HG03196 (cell line): ENCODE results near the gene MAPKAP1.
"Not testable (repeated sequence)": the region's sequence is repeated elsewhere in the genome, so short reads cannot be mapped to it uniquely, and the experiment has no call there.

Source experiments
- ATAC-seq: cut with Tn5 transposase; IDR thresholded peaks from one replicate; pipeline ENCODE4 v1.9.1; 2021; ENCODE audit not compliant: unreplicated experiment

The MAPKAP1 gene

DNA sequence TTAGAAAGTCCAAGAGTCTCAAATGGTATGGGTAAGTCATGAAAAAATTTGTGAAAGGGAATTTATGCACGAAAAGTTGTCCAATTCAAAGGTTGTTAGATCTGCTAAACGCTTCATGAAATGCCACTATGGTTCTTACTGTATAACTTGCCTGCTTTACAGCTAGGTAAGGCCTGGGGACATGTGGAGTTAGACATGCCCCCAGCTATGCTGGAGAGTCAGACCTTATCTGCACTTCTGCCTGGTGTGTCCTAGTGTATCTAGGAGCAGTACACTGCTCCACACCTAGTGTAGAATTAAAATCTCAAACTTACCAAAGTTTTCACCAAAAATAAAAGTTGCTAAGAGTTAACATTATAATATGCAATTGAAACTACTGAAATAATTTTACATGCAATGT is 136.8 kb downstream of the MAPKAP1 start:
- no peak for ATAC-seq

DNA sequence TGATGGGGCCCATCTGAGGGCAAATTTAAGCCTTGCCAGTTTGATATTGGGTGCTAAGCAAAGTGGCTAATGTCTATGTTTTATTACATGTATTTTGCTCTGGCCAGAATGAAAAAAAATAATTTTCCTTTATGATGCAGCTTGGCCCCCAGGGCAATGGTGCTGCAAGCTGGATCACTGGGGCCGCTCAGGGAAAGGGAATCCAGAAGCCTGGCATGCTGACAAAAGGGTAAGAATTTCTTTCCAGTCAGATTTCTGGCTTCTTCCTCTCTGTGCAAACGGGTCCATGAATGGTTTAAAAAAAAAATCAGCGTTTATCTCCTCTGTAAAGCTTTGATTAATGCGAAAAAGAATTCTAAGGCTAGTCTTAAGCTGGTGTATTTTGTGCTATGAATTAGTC is 138.4 kb downstream of the MAPKAP1 start:
- no peak for ATAC-seq

- ATAC-seq: not testable (repeated sequence)
Observed at GRCh38 chr9:125566051-125566450, 141.0 kb downstream of the MAPKAP1 start.

DNA sequence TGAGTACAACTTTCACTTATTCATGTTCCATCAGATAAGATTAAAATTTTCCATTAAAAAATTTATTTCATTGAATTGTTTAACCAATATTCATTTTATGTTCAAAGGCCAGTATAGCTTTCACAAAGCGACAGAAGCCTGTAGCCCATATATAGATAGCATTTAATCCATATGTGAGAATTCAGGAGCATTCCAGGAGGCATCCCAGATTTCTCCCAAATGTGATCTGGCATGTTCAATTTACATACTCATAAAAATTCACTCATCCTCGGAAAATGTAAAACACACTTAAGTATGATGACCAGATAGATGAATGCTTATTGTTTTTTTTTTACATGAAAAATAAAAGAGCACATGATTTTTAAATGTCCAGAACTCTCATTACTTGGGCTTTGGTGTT is 141.9 kb downstream of the MAPKAP1 start:
- no peak for ATAC-seq

GRCh38 chr9:125564631-125565030 is 142.4 kb downstream of the MAPKAP1 start:
- no peak for ATAC-seq

DNA sequence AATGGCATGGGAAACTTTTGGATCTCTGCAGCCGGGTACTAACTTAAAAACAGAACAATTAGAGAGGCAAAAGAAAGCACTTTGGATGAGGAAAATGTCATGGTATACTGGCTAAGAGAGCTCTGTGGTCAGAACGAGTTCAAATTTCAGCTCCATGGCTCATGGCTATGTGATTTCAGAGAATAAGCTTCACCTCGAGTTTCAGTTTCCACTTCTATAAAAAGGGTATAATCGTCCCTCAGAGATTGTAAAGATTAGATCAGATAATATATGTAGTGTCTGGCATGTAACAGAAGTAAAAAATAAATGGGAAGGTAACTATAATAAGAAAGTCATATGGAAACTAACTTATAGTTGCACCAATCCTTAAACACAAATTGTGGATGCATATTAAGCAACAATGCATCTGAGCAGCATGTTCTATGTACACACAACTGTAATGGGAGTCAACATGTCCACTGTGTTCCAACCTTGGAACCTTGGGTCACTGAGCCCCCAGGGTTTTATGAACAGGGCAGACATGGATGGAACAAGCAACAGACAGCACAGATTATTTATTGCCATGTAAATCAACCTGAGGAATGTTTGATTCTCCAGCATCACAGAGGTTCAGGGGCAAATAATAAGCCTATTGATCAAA is 145.4 kb downstream of the MAPKAP1 start:
- peak; percentile 61 for ATAC-seq

- no peak for ATAC-seq
Observed at GRCh38 chr9:125559894-125560293, 147.1 kb downstream of the MAPKAP1 start.

DNA sequence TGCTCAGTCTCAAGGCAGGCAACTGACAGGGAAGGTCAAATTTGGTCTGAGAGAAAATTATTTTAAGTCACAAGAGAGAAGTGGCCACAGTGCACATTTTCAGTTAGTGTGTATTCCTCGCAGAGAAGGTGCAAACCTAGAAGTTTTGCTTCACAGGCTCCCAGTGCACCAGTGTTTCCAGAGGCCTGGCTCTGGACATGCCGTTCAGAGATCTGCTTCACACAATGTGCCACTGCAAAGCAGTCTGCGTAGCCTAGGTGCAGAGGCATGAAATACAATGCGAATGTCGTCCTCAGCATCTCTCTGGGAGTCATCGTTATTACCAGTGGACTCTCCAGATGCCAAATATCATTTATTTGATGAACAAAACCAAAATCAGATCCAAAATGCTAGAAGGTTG is 147.8 kb downstream of the MAPKAP1 start:
- no peak for ATAC-seq

- no peak for ATAC-seq
Observed at GRCh38 chr9:125558453-125559092, 148.4 kb downstream of the MAPKAP1 start.

DNA sequence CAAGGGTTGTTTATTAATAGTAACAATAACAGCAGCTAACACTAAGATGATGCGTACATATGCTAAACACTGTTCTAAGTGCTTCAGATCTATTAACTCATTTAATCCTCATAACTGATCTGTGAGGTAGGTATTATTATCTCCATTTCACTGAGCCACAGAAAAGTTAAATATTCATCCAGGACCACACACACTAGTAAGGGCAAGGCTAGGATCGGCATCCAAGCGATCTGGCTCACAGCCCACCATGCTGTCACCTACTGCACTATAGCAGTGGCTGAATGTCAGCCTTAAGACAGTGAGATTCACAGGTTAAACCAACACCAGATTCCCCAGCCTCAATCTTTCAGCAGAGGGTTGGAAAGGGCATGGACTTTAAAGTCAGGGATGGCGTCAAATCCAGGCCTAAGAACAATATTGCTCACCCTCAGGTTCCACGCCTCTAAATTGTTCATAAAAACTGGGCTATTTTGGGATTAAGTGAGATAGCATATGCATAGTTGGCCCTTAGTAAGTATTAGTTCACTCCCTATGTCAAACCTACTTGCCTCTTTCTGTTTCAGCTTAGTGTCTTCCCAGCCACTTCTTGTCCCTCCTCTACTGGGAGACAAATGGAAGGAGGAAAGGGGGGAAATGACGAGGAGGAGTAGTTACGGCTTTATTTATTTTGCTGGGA is 150.8 kb downstream of the MAPKAP1 start:
- no peak for ATAC-seq

- ATAC-seq: no peak
Observed at GRCh38 chr9:125554726-125555125, 152.3 kb downstream of the MAPKAP1 start.

- no peak for ATAC-seq
Observed at GRCh38 chr9:125551781-125552180, 155.2 kb downstream of the MAPKAP1 start.

DNA sequence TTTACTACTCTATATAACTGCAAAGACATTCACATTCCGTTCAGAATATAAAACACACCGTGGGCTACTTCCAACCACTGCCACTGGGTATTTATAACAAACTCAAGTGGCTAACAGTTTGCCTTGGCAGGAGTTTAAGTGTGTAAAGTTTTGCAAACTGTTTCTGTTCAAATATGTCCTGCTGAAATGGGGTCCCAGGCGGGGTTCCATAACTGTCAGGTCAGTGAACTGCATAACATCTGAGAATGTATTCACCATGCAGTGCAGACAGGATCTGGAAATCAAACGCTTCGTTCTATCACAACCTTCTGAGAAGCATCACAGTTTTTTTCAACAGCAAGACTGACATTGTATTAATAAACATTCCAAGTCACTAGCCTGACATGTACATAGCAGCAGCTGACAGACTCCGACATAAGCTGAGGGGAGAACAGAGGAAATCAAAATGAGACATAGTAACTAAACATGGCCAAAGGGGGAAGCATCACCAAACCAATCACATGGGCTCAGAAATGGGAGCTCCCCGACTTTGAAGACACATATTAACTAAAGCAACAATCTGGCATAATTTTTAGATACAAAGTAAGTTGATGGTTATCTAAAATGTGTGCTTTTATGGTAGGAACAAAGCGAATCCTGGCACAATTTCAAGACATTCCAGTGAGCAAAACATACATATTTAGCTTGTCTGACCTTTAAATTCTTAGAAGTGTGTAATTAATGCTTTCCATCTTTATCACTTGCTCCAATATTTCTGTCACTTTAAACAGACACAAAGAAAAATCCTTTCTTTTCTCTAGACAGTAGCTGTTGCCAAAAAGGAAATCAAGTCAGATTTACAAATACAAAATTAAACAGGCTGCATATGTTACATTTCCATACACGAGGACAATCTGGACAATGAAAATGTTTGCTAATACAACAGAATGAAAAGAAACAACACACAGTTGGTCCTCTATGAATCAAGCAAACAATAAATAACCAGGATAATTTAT is 156.8 kb downstream of the MAPKAP1 start:
- no peak for ATAC-seq

DNA sequence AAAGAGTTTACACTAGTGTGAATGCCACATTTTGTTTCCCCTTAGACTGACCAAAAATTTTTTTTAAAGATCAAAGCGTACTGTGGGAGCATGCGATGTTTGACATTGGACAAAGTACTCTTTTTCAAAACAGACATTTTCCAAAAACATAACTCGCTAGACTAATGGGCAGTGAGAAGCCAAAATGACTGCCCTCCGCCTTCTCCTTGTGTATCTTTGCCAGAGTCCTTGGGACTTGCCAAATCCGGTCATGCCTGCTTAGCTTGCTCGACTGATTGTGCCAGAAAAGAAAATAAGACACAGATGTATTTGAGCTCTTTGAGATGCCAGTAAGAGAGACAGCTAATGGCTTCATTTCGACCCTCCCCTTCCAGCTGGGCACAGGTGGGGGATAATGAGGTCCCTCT is 157.5 kb downstream of the MAPKAP1 start:
- ATAC-seq: no peak

DNA sequence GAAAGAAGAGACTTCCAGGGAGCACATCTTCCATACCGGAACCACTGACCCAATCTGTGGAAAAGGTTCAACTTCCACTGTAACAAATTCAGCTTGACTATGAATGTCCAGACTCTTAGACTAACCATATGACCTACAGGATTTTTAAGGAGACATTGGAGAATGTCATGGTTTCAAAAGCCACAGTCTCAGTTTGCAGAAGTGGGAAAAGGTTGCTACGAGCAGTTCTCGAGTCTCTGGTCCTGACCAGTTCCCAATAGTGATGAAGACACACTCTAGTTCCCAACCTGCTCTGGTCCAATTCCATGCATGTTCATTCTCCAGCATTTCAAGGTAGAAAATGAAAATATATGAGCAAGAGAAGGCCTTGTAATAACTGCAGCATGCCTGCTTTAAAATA is 158.0 kb downstream of the MAPKAP1 start:
- no peak for ATAC-seq

GRCh38 chr9:125548141-125548540 is 158.9 kb downstream of the MAPKAP1 start:
- ATAC-seq: no peak

DNA sequence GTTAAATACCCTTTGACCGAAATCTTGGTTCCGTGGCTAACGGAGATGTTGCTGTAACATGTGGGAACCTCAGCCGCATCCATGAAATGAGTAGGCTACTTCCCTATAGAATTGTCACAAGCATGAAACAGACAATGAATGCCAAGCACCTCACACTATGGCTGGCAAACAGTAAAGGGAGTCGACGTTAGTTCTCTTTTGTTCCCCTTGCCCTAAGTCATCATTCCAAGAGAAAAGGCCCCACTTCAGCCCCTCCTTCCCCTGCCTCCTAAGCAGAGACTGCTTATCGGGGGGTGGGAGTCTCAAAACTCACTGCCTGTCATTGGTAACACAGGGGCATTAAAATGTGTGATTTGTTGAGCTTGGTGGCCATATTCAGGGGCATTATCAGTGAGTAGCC is 159.6 kb downstream of the MAPKAP1 start:
- no peak for ATAC-seq

- no peak for ATAC-seq
Observed at GRCh38 chr9:125545845-125546244, 161.2 kb downstream of the MAPKAP1 start.

DNA sequence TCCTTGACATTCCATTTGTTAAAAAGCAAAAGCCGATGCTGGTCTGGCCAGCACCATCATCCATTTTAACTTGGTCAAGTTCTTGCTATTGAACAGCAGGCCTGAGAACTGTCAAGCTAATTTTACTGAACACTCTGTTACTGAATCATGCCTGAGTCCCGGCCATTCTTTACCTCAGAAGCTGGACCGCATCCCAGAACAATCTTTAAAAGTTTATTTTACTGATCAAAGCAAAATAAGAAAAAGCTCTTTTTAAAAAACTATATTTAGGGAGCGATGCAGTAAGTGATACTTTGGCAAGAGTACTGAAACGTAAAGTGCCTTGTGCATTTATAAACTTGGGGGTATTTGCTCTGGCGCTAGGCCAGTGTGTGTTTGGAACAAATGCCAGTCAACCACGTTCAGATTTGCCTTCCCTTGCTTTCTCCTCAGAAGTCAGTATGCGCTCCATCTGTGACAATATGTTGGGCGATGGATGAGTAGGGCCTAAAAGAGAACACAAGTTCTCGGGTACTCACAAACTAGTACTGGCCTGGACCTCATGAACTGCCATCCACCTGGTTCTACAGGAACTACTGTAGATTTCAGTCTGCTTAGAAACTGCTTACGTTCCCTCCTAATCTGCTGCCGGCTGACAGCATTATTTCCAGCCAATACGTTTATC is 161.9 kb downstream of the MAPKAP1 start:
- ATAC-seq: no peak

DNA sequence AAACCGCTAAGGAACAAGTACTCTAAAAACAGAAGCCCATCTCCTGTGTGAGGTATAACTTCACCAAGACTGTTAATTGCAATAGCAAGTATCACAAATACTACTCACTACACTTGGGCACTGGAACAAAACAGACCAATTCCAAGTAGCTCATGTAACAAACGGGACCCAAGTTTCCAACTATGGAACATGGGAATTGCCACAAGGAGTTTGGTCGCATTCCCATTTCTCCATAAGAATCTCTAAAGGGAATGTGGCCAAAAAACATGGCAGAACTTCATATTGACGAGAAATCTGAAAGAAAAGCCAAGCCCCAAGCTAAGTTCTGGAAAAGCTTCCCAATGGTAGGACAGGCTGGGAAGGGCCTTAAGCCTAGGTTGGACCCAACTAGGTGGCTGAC is 162.5 kb downstream of the MAPKAP1 start:
- no peak for ATAC-seq

DNA sequence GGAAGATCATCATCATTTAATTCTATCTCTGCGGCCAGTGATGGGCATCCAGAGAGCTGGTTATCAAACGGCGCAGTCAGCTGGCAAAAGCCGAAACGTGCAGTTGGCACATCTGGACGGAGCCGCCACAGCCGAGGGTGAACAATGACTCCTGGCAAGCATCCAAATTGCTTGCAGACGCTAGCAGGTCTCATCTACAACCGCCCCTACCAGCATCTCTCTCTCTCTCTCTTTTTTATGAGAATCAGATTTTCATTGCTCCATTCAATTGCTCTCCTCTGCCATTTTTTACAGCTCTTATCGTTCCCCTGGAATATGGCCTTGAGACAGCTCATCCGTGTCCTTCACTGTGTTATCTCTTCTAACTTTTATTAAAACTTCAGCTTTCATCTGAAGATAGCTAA is 165.2 kb downstream of the MAPKAP1 start:
- no peak for ATAC-seq
